ENCODE data around the gene IL12RB2. TPM values are rescaled to one million over a fixed set of nuclear protein-coding genes. Genes with fewer than 3 reads are reported as not detected.

Gene IL12RB2
- total and polyA plus RNA-seq, 2 experiments from 2014 or later, result 0.79 to 1.7 TPM

- 0 out of 2 replicates have a peak overlapping the region, but pooled peaks have one; percentile 22 for H3K4me2 ChIP-seq
- ATAC-seq (peak; percentile 75), DNase-seq (ENCODE audit: low spot score) (peak; percentile 30)
- Mint-ChIP-seq H3K4me3 (no peak overlapping the region), H3K4me1 (peaks cover 17% of the 10 kb centered on the region; the same call in 2 of the 3 replicates), H3K27ac (no peak overlapping the region), H3K36me3 (ENCODE audit: low read depth) (no peaks in the 10 kb centered on the region), H3K9me3 (no peaks in the 10 kb centered on the region), H3K27me3 (ENCODE audit: insufficient read depth, low read depth, poor library complexity) (no peaks in the 10 kb centered on the region)
- H3K27ac ChIP-seq (ENCODE audit: low read depth), result no peak overlapping the region
- peak overlapping the region; percentile 53; the same call in 1 of the 2 replicates for H2AFZ ChIP-seq
- no peak overlapping the region for H3K4me3 ChIP-seq
- no peaks in the 10 kb centered on the region for H3F3A ChIP-seq (replicated peaks; ENCODE audit: low read depth)
- no peaks in the 10 kb centered on the region for H4K20me1 ChIP-seq (replicated peaks; ENCODE audit: insufficient read depth)
- TF ChIP-seq NANOG (IDR thresholded peaks at IDR 0.05; ENCODE audit: borderline replicate concordance), result no peak
- no peak for TF ChIP-seq CTCF (conservative IDR thresholded peaks at IDR 0.05; ENCODE audit: low read depth in 2 of 2)
- no peak for TF ChIP-seq ZNF331 (CRISPR knock-in tag; IDR thresholded peaks at IDR 0.05; ENCODE audit: low read depth)
- TF ChIP-seq ZNF462 (CRISPR knock-in tag; IDR thresholded peaks at IDR 0.05), result no peak
- no peak for TF ChIP-seq POLR2AphosphoS5 (IDR thresholded peaks at IDR 0.05; ENCODE audit: low read depth)
- no peak for TF ChIP-seq JUNB (IDR thresholded peaks at IDR 0.05; ENCODE audit: unreplicated experiment)
- TF ChIP-seq ZNF114 (CRISPR knock-in tag; IDR thresholded peaks at IDR 0.05), result no peak
- TF ChIP-seq REST (IDR thresholded peaks at IDR 0.05; ENCODE audit: unreplicated experiment), result no peak
- TF ChIP-seq EZH2 (IDR thresholded peaks at IDR 0.05; ENCODE audit: low read depth, unreplicated experiment), result no peak
- no peaks in the 10 kb centered on the region for H3K79me2 ChIP-seq (replicated peaks; ENCODE audit: insufficient read depth)
- peaks cover 6% of the 10 kb centered on the region; the same call in 1 of the 2 replicates for H3K27me3 ChIP-seq (ENCODE audit: insufficient read depth)
- 0 out of 2 replicates have a peak, but pooled peaks cover 4% of the 10 kb centered on the region for H3K9me2 ChIP-seq (ENCODE audit: insufficient read depth)
- peaks cover 11% of the 10 kb centered on the region for H3K4me1 ChIP-seq (ENCODE audit: insufficient read depth)
- H3K36me3 ChIP-seq (ENCODE audit: insufficient read depth), result no peaks in the 10 kb centered on the region
These were observed 7.0 kb downstream of the IL12RB2 start for GRCh38 chr1:67314696-67315095.
